Thyroid gland (tissue), 4 donors: ENCODE results near the gene SPPL2A.

Source experiments
- POLR2A ChIP-seq, 2 donors: fragments of 450-650 bp; IDR thresholded peaks; one replicate each; pipeline ENCODE4 v1.6.1; 2017; ENCODE audit warnings: antibody characterized with exemption in 2 of 2, mild to moderate bottlenecking in 2 of 2, moderate library complexity in 1 of 2
- TF ChIP-seq, protein P1 (sequence below), 6 experiments: fragments of 200-600 bp in 3 of 6; fragments of 450-650 bp in 3 of 6; sonication (generic) in 3 of 6; IDR thresholded peaks; one replicate each; pipeline ENCODE4 v1.5.1; 2016 to 2019; ENCODE audit warnings: antibody characterized with exemption in 6 of 6, mild to moderate bottlenecking in 2 of 6, inconsistent platforms in 1 of 6, moderate library complexity in 1 of 6

DNA sequence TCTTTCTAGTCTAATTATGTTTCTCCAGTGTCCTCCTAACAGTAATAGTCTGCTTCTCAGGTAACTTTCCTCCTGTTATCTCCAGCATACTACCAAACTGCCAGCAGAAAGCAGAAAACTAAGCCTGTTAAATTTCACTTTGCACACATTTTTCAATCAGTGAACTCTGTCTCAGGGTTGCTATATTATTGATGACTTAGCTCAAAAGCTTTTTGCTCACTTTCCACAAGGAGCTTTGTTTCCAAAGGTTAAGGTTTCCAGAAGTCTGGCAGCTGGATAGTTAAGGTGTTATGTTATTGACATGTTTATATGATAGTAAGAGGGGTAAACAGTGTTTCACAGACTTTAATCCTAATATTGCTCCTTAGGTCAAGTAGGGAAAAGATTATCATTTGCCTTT lies 84.0 kb downstream of the SPPL2A start:
- no peak for TF ChIP-seq POLR2A (IDR thresholded peaks at IDR 0.05)
- TF ChIP-seq, protein P1, sequence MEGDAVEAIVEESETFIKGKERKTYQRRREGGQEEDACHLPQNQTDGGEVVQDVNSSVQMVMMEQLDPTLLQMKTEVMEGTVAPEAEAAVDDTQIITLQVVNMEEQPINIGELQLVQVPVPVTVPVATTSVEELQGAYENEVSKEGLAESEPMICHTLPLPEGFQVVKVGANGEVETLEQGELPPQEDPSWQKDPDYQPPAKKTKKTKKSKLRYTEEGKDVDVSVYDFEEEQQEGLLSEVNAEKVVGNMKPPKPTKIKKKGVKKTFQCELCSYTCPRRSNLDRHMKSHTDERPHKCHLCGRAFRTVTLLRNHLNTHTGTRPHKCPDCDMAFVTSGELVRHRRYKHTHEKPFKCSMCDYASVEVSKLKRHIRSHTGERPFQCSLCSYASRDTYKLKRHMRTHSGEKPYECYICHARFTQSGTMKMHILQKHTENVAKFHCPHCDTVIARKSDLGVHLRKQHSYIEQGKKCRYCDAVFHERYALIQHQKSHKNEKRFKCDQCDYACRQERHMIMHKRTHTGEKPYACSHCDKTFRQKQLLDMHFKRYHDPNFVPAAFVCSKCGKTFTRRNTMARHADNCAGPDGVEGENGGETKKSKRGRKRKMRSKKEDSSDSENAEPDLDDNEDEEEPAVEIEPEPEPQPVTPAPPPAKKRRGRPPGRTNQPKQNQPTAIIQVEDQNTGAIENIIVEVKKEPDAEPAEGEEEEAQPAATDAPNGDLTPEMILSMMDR (IDR thresholded peaks at IDR 0.05) = no peak
